Measurements from ENCODE around the gene HECTD4. TPM values are rescaled to one million over a fixed set of nuclear protein-coding genes. Genes with fewer than 3 reads are reported as not detected.

HECTD4 gene
- total RNA-seq, 1 donor from 2014 or later, result 10.4 TPM

DNA sequence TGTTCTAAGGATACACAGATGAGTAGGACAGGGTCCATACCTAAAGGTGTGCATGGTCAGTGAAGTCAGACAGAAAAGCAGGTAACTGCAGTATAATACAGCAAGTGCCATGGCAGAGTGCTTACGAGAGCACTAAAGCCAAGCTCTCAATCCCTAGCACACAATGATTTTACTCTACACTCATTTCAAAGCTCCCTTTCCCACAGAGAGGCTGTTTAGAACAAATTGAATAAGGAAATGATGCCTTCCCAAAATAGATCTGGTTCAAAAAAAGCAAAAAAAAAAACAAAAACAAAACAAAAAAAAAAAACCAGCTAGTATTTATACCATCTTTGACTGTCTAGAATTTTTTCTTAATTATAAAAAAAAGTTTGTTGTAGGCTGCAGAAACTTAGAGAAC lies 74.1 kb downstream of the HECTD4 start:
- DNase-seq (ENCODE audit: low read depth), result no peak

DNA sequence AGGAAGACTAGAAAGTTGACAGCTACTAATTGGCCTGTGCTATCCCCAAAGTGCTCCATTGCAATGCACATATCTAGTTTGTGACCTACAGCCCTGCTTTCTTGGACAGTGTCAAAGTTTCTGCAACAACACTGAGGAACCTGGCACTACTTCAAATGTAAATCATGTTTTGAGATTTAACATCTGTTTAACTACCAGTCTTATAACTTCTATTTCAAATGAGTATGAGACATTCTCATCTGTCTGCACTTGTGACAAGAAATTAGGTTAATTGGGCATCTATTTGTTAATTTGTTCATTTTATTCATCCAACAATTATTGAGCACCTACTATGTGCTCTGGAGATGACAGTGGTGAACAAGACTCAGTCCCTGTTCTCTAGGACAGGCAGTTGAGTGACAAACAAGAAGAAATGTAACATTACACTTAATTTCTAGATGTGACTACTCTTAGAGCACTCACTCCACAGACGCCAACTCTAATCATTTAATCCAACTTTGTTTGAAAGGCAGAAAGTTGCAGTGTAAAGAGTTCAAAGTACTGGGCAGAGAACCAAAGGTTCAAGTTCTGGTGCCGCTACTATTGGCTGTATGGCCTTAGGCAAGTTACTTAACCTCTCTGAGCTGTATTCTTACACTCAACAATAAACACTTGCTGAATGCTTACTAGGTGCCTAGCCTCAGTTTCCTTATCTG lies 74.8 kb downstream of the HECTD4 start:
- TF ChIP-seq, protein P1, sequence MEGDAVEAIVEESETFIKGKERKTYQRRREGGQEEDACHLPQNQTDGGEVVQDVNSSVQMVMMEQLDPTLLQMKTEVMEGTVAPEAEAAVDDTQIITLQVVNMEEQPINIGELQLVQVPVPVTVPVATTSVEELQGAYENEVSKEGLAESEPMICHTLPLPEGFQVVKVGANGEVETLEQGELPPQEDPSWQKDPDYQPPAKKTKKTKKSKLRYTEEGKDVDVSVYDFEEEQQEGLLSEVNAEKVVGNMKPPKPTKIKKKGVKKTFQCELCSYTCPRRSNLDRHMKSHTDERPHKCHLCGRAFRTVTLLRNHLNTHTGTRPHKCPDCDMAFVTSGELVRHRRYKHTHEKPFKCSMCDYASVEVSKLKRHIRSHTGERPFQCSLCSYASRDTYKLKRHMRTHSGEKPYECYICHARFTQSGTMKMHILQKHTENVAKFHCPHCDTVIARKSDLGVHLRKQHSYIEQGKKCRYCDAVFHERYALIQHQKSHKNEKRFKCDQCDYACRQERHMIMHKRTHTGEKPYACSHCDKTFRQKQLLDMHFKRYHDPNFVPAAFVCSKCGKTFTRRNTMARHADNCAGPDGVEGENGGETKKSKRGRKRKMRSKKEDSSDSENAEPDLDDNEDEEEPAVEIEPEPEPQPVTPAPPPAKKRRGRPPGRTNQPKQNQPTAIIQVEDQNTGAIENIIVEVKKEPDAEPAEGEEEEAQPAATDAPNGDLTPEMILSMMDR (conservative IDR thresholded peaks at IDR 0.05; ENCODE audit: low read depth, low read length), result no peak
- no peak overlapping the region for H3K4me3 ChIP-seq (ENCODE audit: low read depth, low read length)
- no peak for DNase-seq (ENCODE audit: low read depth)

More for the DNA sequence above, 74.1 kb downstream of the HECTD4 start:
- no peak overlapping the region for H3K4me3 ChIP-seq (ENCODE audit: low read depth, low read length)
- TF ChIP-seq, protein P1 (conservative IDR thresholded peaks at IDR 0.05; ENCODE audit: low read depth, low read length), result no peak

GRCh38 chr12:112305951-112306350 lies 76.3 kb downstream of the HECTD4 start:
- no peak for DNase-seq (ENCODE audit: low read depth)
- TF ChIP-seq, protein P1 (conservative IDR thresholded peaks at IDR 0.05; ENCODE audit: low read depth, low read length), result no peak
- no peak overlapping the region for H3K4me3 ChIP-seq (ENCODE audit: low read depth, low read length)

DNA sequence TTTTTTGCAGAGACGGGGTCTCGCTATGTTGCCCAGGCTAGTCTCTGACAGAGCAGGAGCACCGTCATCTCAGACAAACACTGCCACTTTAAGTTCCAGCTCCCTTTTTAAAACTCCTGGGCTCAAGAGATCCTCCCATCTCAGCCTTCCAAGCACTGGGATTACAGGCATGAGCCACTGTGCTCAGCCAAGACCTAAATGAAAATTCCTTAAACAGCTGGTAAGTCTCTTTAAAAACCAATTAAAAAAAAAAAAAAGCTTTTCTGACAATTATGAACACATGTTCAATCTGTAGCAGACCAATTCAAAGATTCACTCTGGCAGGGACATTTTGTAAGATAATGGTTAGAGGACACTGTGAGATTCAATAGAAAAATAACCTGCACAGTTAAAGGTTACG lies 77.8 kb downstream of the HECTD4 start:
- no peak overlapping the region for H3K4me3 ChIP-seq (ENCODE audit: low read depth, low read length)
- DNase-seq (ENCODE audit: low read depth), result no peak
- TF ChIP-seq, protein P1 (conservative IDR thresholded peaks at IDR 0.05; ENCODE audit: low read depth, low read length), result no peak

DNA sequence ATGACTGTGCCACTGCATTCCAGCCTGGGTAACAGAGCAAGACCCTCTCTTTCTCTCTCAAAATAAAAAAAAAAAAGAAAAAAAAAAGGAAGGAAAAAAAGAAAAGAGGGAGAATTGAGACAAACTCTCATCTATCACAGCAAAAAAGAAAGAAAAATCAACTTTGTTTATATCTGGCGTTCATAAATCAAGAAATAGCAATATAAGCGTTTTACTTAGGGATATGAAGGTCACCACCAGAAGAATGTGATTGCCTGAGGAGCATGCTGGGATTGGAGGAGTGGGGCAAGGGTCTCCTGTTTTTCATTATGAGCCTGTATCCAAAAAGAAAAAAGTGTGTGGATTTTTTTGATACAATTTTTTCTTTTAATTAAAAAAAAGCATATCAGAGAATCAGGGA lies 78.4 kb downstream of the HECTD4 start:
- TF ChIP-seq, protein P1 (conservative IDR thresholded peaks at IDR 0.05; ENCODE audit: low read depth, low read length), result no peak
- no peak for DNase-seq (ENCODE audit: low read depth)
- H3K4me3 ChIP-seq (ENCODE audit: low read depth, low read length), result no peak overlapping the region

GRCh38 chr12:112303004-112303403 lies 79.2 kb downstream of the HECTD4 start:
- no peak for DNase-seq (ENCODE audit: low read depth)
- TF ChIP-seq, protein P1 (conservative IDR thresholded peaks at IDR 0.05; ENCODE audit: low read depth, low read length), result no peak

DNA sequence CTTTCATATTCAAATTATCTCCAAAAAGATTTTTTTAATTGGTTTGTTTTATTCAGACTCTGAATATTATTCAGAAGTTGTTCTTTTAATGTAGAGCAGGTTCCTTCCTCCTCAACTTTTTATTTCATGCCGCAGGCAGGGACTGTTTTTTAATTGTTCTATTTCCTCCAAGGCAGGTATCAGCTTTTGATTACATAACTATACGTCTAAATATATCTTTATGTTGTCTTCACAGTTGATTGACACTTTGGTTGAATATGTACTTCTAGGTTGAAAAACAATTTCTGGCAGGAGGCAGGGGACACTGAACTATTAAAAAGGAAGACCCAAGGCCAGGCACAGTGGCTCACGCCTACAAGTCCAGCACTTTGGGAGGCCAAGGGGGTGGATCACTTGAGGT lies 82.5 kb downstream of the HECTD4 start:
- DNase-seq (ENCODE audit: low read depth), result no peak
- TF ChIP-seq, protein P1 (conservative IDR thresholded peaks at IDR 0.05; ENCODE audit: low read depth, low read length), result no peak
- no peak overlapping the region for H3K4me3 ChIP-seq (ENCODE audit: low read depth, low read length)

More at GRCh38 chr12:112303004-112303403, 79.2 kb downstream of the HECTD4 start:
- H3K4me3 ChIP-seq (ENCODE audit: low read depth, low read length), result no peak overlapping the region

Measured in epithelial cell of proximal tubule (primary cell).